DMS79 treated with DMSO at 0.1 percent for 48 hours (cell line): Measurements from ENCODE around the gene ARRDC2.
A peak's percentile ranks its signal among the peaks of the same experiment; 100 is the strongest.
"Not testable (repeated sequence)": the region's sequence is repeated elsewhere in the genome, so short reads cannot be mapped to it uniquely, and the experiment has no call there.

Experiments used
- DNase-seq: peaks from one replicate; lab custom pipeline; 2025; lab: John Stamatoyannopoulos, UW

ARRDC2 gene

DNA sequence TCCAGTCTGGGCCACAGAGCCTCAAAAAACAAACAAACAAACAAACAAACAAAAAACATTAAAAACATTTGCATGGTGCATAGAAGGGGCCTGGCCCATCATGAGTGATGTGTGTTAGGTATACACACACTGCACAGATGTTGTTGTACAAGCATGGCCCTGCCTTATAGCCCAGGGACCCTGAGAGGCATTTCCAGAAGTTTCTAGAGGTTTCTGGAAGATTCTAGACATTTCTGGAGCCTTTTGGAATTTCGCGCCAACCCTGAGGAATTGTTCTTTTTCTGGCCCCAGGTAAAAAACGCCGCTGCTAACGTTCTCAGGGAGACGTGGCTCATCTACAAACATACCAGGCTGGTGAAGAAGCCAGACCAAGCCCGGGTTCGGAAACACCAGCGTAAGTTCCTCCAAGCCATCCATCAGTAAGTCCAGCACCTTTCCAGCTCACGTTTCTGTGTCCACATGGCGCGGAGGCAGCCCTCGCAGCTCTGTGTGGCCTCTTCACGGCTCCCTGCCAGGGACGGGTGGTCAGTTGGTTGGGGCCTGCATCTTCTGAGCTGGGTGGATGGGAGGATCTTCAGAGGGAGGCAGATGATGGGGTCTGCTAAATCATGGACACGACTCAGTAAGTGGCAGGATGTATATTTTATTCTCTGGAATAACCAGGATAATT, 18.4 kb upstream of the ARRDC2 start:
- DNase-seq: no peak

DNA sequence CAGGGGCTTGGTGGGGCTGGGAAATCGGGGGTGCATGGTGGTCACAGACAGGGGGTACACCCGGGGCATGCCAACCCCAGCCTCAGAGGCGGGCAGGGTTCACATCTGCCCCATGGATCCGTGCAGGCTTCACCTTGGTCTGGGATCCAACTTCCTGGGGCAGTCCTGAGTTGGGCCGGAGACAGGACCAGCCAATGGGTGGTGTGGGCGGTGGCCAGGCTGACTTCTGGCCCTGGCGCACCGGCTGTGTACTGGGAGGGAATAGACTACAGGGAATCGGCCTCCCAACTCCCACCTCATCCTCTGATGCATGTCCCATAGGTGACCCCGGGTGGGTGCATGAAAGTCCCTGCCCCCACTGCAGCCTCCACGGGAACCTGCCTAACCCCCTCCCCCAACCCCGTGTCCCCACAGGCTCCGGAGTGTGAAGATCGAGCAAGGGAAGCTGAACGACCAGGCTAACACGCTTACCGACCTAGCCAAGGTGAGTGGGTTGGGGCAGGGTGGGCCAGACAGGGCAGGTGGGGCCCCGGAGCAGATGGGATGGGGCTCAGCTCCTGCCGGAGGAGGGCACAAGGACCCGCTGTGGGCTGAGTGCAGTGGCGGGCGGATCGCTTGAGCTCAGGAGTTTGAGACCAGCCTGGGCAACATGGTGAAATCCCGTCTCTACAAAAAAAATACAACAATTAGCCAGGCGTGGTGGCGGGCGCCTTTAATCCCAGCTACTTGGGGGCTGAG, 14.7 kb upstream of the ARRDC2 start:
- no peak for DNase-seq

GRCh38 chr19:17996826-17997316, 11.1 kb upstream of the ARRDC2 start:
- DNase-seq: peak; percentile 58

- DNase-seq: no peak
Measured at GRCh38 chr19:17997969-17998826, 9.8 kb upstream of the ARRDC2 start.

DNA sequence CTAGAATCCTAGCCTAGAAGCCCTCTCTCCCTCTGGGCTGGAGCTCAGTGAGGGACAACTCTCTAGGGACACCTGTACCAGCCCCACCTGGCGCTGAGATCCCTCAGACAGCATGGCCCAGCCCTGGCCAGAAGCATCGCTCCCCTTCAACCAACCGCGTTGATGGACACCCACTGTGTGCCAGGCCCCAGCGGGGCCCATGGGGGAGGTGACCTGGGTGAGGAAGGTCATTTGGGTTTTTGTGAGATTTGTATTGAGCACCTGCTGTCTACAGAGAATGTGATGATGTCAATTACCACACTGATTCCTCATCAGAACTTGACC, 9.2 kb upstream of the ARRDC2 start:
- DNase-seq: no peak

- no peak for DNase-seq
Measured at GRCh38 chr19:17999684-18000479, 8.1 kb upstream of the ARRDC2 start.

GRCh38 chr19:18000480-18000914, 7.5 kb upstream of the ARRDC2 start:
- peak; percentile 29 for DNase-seq

- peak; percentile 46 for DNase-seq
Measured at GRCh38 chr19:18000915-18001776, 6.8 kb upstream of the ARRDC2 start.

DNA sequence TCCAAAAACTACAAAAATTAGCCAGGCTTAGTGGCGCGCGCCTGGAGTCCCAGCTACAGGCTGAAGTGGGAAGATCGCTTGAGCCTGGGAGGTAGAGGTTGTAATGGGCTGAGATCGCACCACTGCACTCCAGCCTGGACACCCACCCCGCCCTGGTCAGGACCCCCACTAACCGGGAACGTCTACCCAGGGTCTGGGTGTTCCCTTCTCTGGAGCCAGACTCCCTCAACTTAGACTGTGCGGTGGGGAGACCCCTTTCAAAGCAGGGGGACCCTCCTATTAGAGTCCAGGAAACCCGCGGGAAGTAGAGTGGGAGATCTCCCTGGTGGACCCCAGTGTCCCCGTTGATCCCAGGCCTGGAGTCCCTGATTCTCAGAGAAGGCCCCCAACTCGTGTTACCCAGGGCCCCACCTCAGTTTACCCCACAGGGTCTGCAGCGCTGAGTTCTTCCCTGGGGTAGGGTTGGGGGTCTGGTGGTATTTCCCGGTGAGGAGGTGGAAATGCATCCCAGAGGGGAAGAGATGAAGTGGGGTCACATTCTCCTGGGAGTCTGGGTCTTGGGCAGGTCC, 6.1 kb upstream of the ARRDC2 start:
- DNase-seq: no peak

DNA sequence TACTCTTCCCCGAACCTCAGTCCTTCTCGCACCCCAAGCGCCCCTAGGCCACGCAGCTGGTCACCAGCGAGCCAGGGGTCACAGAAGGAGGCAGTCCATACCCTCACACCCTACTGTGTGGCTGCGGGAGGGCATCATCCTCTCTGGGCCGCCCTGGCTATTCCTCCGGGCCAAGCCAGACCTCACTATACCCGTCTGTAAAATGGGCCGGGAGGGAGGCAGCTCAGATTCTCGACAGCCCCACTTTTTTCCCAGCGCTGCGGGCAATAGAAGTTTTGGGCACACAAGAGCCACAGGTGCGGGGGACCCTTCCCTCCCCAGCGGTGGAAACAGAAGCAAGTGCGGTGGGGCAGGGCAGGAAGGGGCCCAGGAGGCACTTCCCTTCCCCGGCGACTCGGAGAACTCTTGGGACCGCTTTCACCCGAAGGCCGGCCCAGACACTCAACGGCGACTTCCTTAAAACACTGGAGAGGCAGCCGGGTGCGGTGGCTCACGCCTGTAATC, 5.6 kb upstream of the ARRDC2 start:
- no peak for DNase-seq

DNA sequence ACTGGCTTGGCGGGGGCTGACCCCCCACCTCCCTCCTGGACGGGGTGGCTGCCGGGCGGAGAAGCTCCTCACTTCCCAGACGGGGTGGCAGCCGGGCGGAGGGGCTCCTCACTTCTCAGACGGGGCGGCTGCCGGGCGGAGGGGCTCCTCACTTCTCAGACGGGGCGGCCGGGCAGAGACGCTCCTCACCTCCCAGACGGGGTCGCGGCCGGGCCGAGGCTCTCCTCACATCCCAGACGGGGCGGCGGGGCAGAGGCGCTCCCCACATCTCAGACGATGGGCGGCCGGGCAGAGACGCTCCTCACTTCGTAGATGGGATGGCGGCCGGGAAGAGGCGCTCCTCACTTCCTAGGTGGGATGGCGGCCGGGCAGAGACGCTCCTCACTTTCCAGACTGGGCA, 2.2 kb upstream of the ARRDC2 start:
- DNase-seq: not testable (repeated sequence)

GRCh38 chr19:18007044-18007916, 690 bp upstream of the ARRDC2 start:
- DNase-seq: peak; percentile 69

- DNase-seq: no peak
Measured at GRCh38 chr19:18008814-18009213, 844 bp downstream of the ARRDC2 start.

DNA sequence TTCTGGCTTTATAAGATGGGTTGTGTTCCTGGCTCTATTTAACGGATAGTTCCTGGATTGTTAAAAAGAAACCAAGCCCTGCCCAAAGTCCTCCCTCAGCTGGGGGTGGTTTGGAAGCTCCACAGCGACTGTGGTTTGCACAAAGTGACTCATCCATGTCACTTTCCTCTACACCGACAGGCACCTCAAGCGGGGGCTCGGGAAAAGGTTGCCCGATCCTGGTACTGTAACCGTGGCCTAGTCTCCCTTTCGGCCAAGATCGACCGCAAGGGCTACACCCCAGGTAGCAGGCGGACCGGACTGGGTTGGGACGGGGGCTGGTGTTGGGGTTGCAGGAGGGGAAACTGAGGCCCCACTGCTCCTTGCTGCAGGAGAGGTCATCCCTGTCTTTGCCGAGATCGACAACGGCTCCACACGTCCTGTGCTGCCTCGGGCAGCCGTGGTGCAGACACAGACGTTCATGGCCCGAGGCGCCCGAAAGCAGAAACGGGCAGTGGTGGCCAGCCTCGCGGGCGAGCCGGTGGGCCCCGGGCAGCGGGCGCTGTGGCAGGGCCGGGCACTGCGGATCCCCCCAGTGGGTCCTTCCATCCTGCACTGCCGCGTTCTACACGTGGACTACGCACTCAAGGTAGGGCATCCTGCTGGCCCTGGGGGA, 1.6 kb downstream of the ARRDC2 start:
- no peak for DNase-seq

DNA sequence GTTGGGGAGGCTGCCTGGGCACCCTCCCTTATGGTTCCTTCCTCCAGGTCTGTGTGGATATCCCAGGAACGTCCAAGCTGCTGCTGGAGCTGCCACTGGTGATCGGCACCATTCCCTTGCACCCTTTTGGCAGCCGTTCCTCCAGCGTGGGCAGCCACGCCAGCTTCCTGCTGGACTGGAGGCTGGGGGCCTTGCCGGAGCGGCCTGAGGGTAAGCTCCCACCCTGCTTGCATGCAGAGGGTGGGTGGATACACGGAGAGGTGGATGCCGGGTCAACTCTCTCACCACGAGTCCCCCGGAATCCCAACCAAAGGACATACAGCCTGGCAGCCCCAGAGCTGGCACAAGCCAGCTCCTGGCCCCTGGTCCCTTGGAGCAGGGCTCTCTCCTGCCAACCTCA, 2.2 kb downstream of the ARRDC2 start:
- DNase-seq: no peak

DNA sequence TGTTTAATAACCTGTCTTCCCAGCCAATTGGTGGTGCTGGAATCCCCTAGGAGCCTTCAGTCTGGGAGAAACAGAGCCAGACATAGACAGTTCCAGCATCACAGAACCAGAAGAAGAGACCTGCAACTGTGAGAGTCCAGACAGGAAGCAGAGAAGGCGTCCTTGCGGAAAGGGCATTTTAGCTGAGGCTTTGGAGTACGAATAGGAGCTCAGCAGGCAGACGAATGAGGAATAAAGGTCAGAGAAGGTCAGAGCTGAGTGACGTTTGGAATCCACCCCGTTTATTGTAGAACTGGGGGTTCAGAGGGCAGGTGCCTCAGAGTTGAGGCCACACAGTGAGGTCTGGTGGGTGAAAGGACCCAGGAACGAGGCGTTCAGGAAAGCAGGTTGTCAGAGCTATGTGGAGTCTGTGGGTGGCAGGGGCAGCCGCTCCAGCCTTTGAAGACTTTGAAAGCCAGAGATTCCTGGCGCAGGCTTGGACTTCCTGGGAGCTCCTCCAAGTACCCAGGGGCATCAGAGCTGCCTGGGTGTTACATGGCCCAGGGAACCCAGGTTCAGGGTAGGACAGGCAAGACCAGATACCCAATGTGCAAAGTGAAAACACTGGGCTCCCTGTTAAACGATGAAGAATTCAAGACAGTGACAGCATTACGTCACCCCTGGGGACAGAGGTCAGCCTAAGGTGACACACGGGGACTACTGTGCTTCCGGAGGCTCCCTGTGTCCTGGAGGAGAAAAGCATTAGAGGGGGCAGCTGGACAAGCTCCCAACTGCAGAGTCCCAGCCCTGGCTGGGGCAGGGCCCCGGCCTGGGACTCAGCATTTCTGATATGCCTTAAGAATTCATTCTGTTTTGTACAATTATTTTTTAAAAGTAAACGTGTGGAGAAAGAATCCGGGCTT, 5.5 kb downstream of the ARRDC2 start:
- no peak for DNase-seq

DNA sequence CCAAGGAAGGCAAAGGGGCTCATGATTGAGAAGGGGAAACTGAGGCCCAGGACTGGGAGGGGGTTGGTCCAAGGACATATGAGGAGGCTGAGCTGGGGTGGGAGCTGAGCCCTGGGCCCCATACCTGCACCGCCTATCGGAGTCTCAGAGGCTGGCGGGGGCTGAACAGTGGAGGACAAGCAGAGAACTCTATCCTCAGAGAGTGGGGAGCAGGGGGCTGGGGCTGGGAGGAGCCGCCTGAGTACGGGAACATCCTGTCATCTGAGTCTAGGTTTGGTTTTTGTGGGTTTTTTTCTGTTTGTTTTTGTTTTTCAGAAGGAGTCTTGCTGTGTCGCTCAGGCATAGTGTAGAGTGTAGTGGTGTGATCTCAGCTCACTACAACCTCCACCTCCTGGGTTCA, 6.2 kb downstream of the ARRDC2 start:
- DNase-seq: no peak
